Stimulated activated CD8-positive, alpha-beta memory T cell treated with anti-CD3 and anti-CD28 coated beads, Interleukin-12 subunit alpha, Interleukin-12 subunit beta, amount 100 ng/mL, for 24 hours (primary cell): ENCODE results near the gene PLCL1.

Experiments used
- DNase-seq: peaks from one replicate; pipeline ENCODE4 v3.0.0-alpha.2; 2020; ENCODE audit errors: extremely low read depth

Gene PLCL1

GRCh38 chr2:197926673-197927072 lies 122.3 kb downstream of the PLCL1 start:
- no peak for DNase-seq

GRCh38 chr2:197927994-197928393 lies 123.6 kb downstream of the PLCL1 start:
- DNase-seq = no peak

GRCh38 chr2:197929008-197929885 lies 124.9 kb downstream of the PLCL1 start:
- DNase-seq = no peak

- no peak for DNase-seq
Measured at GRCh38 chr2:197929886-197930227, 125.5 kb downstream of the PLCL1 start.

GRCh38 chr2:197930570-197931278 lies 126.3 kb downstream of the PLCL1 start:
- no peak for DNase-seq

GRCh38 chr2:197931661-197932312 lies 127.4 kb downstream of the PLCL1 start:
- no peak for DNase-seq

GRCh38 chr2:197932374-197932773 lies 128.0 kb downstream of the PLCL1 start:
- no peak for DNase-seq

GRCh38 chr2:197934261-197934933 lies 130.0 kb downstream of the PLCL1 start:
- DNase-seq = no peak

GRCh38 chr2:197934934-197935289 lies 130.5 kb downstream of the PLCL1 start:
- DNase-seq = no peak

- DNase-seq = no peak
Measured at GRCh38 chr2:197937814-197938213, 133.4 kb downstream of the PLCL1 start.

GRCh38 chr2:197938555-197938954 lies 134.2 kb downstream of the PLCL1 start:
- DNase-seq = no peak

- DNase-seq = no peak
Measured at GRCh38 chr2:197939787-197940186, 135.4 kb downstream of the PLCL1 start.

GRCh38 chr2:197940382-197940781 lies 136.0 kb downstream of the PLCL1 start:
- DNase-seq = no peak

GRCh38 chr2:197941715-197942114 lies 137.3 kb downstream of the PLCL1 start:
- DNase-seq = no peak

GRCh38 chr2:197943731-197944130 lies 139.3 kb downstream of the PLCL1 start:
- DNase-seq = no peak

- DNase-seq = no peak
Measured at GRCh38 chr2:197944416-197945096, 140.2 kb downstream of the PLCL1 start.

GRCh38 chr2:197946562-197946961 lies 142.2 kb downstream of the PLCL1 start:
- DNase-seq = no peak

- no peak for DNase-seq
Measured at GRCh38 chr2:197947219-197947757, 142.9 kb downstream of the PLCL1 start.

GRCh38 chr2:197949224-197949623 lies 144.8 kb downstream of the PLCL1 start:
- DNase-seq = no peak

- no peak for DNase-seq
Measured at GRCh38 chr2:197950006-197950405, 145.6 kb downstream of the PLCL1 start.

GRCh38 chr2:197950724-197951123 lies 146.3 kb downstream of the PLCL1 start:
- DNase-seq = no peak
